Measurements from ENCODE around the gene SLX1B.
"Not testable (repeated sequence)": the region's sequence is repeated elsewhere in the genome, so short reads cannot be mapped to it uniquely, and the experiment has no call there.

Gene SLX1B

GRCh38 chr16:29454269-29454668 lies at the start of gene SLX1B, which contains the start of gene BOLA2:
SLX1B (plus strand) TSS chr16:29454533.
BOLA2 (minus strand) TSS chr16:29454351; CDS start chr16:29454253, 98 bp downstream.
- DNase-seq = not testable (repeated sequence)

GRCh38 chr16:29405249-29405648 lies 49.1 kb upstream of the SLX1B start:
- DNase-seq = not testable (repeated sequence)

GRCh38 chr16:29423587-29423986 lies 30.7 kb upstream of the SLX1B start:
- not testable (repeated sequence) for DNase-seq

- DNase-seq = not testable (repeated sequence)
These were observed 28.9 kb upstream of the SLX1B start for GRCh38 chr16:29425390-29425789.

GRCh38 chr16:29453754-29454153 lies 579 bp upstream of the SLX1B start:
- not testable (repeated sequence) for DNase-seq

GRCh38 chr16:29454828-29455227 lies 495 bp downstream of the SLX1B start:
- not testable (repeated sequence) for DNase-seq

GRCh38 chr16:29457660-29458059 lies 3.3 kb downstream of the SLX1B start:
- not testable (repeated sequence) for DNase-seq

GRCh38 chr16:29459706-29460646 lies 5.6 kb downstream of the SLX1B start, which contains the start of gene SULT1A4:
SULT1A4 (plus strand) TSS chr16:29459913; CDS start chr16:29461386, 1,473 bp downstream.
- not testable (repeated sequence) for DNase-seq

- not testable (repeated sequence) for DNase-seq
These were observed 6.3 kb downstream of the SLX1B start for GRCh38 chr16:29460647-29461030.

- not testable (repeated sequence) for DNase-seq
These were observed 11.9 kb downstream of the SLX1B start for GRCh38 chr16:29465985-29466824.

- not testable (repeated sequence) for DNase-seq
These were observed 12.6 kb downstream of the SLX1B start for GRCh38 chr16:29466904-29467303.

GRCh38 chr16:29467654-29468366 lies 13.5 kb downstream of the SLX1B start:
- not testable (repeated sequence) for DNase-seq

- DNase-seq = not testable (repeated sequence)
These were observed 15.3 kb downstream of the SLX1B start for GRCh38 chr16:29469660-29470059.

GRCh38 chr16:29472065-29472464 lies 17.7 kb downstream of the SLX1B start:
- DNase-seq = not testable (repeated sequence)

- DNase-seq = not testable (repeated sequence)
These were observed 27.9 kb downstream of the SLX1B start for GRCh38 chr16:29482276-29482675.

- DNase-seq = not testable (repeated sequence)
These were observed 52.0 kb downstream of the SLX1B start, which contains the start of gene NPIPB12 for GRCh38 chr16:29506308-29506707. NPIPB12 (minus strand) TSS chr16:29506408.

Data from DMS79 (cell line).